ENCODE measurements around the gene DRAXIN.

DRAXIN gene

GRCh38 chr1:11657654-11658053 is 33.9 kb upstream of the DRAXIN start:
- no peak for DNase-seq

- DNase-seq = no peak
These were observed 33.0 kb upstream of the DRAXIN start for GRCh38 chr1:11658542-11658941.

- no peak for DNase-seq
These were observed 31.8 kb upstream of the DRAXIN start for GRCh38 chr1:11659748-11660147.

GRCh38 chr1:11661103-11661502 is 30.4 kb upstream of the DRAXIN start:
- no peak for DNase-seq

- DNase-seq = peak; percentile 49
These were observed 27.0 kb upstream of the DRAXIN start for GRCh38 chr1:11664336-11665065.

- DNase-seq = no peak
These were observed 23.0 kb upstream of the DRAXIN start for GRCh38 chr1:11668516-11668915.

GRCh38 chr1:11670747-11671146 is 20.8 kb upstream of the DRAXIN start:
- no peak for DNase-seq

- DNase-seq = no peak
These were observed 20.3 kb upstream of the DRAXIN start for GRCh38 chr1:11671205-11671543.

GRCh38 chr1:11671544-11672286 is 19.8 kb upstream of the DRAXIN start:
- DNase-seq = no peak

- no peak for DNase-seq
These were observed 18.3 kb upstream of the DRAXIN start for GRCh38 chr1:11673089-11673769.

- DNase-seq = no peak
These were observed 17.0 kb upstream of the DRAXIN start for GRCh38 chr1:11674488-11674887.

GRCh38 chr1:11675325-11675724 is 16.2 kb upstream of the DRAXIN start:
- DNase-seq = no peak

GRCh38 chr1:11676386-11677103 is 15.0 kb upstream of the DRAXIN start:
- DNase-seq = no peak

- DNase-seq = no peak
These were observed 13.1 kb upstream of the DRAXIN start for GRCh38 chr1:11678442-11678841.

GRCh38 chr1:11680270-11681070 is 11.0 kb upstream of the DRAXIN start:
- no peak for DNase-seq

- peak; percentile 81 for DNase-seq
These were observed 10.3 kb upstream of the DRAXIN start, which contains the start of gene MAD2L2 for GRCh38 chr1:11681071-11681771. TSS of gene MAD2L2 (minus strand) at chr1:11681148. CDS start at chr1:11680601, 547 bp downstream.

- DNase-seq = no peak
These were observed 9.2 kb upstream of the DRAXIN start for GRCh38 chr1:11682287-11682771.

GRCh38 chr1:11682799-11683198 is 8.7 kb upstream of the DRAXIN start:
- DNase-seq = no peak

GRCh38 chr1:11684070-11684469 is 7.4 kb upstream of the DRAXIN start:
- DNase-seq = no peak

GRCh38 chr1:11685210-11685752 is 6.2 kb upstream of the DRAXIN start:
- no peak for DNase-seq

GRCh38 chr1:11688506-11688905 is 3.0 kb upstream of the DRAXIN start:
- no peak for DNase-seq
